GM12891 (cell line): ENCODE results near the gene TSSC4.

Source experiments
- POLR2AphosphoS5 ChIP-seq: IDR thresholded peaks from 2 replicates; pipeline ENCODE4 v1.6.1; 2011; ENCODE audit warnings: low read depth, low read length, control low read depth
- TAF1 ChIP-seq: IDR thresholded peaks from 2 replicates; pipeline ENCODE4 v1.6.1; 2011; ENCODE audit warnings: low read depth, low read length, control low read depth

GRCh38 chr11:2367266-2368160, 33.0 kb upstream of the TSSC4 start:
- no peak for TF ChIP-seq POLR2AphosphoS5
- TF ChIP-seq TAF1 = no peak
